GM12892 (cell line): ENCODE results near the gene RAD9B.

Source experiments
- DNase-seq: peaks from one replicate; pipeline ENCODE4 v3.0.0; 2011; ENCODE audit not compliant: insufficient read length
- FAIRE-seq: peaks from 2 replicates; lab custom pipeline; 2011; peaks lifted over from hg19 to GRCh38; lab: Jason Lieb, UNC
- POLR2A ChIP-seq: IDR thresholded peaks from 2 replicates; pipeline ENCODE4 v1.6.1; 2011; ENCODE audit warnings: low read depth, low read length, control low read depth
- POLR2AphosphoS5 ChIP-seq: IDR thresholded peaks from 2 replicates; pipeline ENCODE4 v1.6.1; 2011; ENCODE audit warnings: low read depth, low read length, control low read depth
- TAF1 ChIP-seq: IDR thresholded peaks from 2 replicates; pipeline ENCODE4 v1.6.1; 2011; ENCODE audit warnings: low read depth, mild to moderate bottlenecking, control low read depth, low read length, borderline replicate concordance

Gene RAD9B

DNA sequence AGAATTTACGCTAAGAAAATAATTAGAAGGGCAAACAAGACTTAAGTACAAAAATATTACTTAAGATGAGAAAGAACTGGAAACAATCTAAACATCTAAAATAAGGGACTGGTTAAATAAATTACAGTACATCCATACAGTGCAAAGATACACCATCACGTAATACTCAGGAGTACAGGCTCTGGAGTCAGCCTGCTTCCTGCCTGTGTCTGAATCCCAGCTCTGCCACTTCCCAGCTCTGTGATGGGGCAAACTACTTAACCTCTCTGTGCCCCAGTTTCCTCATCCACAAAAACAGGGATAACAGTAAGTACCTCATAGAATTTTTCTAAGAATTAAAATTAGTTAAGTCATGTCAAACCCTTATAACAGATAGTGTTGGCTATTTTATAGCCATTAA is 45.0 kb downstream of the RAD9B start:
- TF ChIP-seq TAF1 (no peak), POLR2A (no peak), POLR2AphosphoS5 (no peak)
- FAIRE-seq: no peak
- DNase-seq: no peak

DNA sequence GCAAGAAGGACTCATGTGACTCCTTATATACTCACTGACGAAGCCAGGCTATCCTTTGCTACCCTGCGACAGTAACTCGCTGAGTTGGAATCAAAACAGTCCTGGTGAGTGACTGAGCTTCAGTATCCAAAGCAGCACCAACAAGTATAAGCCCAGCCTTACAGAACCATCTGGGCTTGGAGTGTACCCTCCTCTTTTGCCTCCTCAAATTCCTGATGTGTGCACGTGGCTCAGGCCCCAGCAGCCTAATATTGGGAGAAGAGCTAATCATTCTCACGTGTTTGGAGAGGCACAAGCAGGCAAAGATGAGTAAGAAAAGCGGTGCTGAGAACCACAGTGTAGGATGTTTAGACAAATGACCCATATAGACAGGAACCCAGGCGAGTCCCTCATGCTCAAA is 46.5 kb downstream of the RAD9B start:
- FAIRE-seq (no peak), DNase-seq (no peak)

DNA sequence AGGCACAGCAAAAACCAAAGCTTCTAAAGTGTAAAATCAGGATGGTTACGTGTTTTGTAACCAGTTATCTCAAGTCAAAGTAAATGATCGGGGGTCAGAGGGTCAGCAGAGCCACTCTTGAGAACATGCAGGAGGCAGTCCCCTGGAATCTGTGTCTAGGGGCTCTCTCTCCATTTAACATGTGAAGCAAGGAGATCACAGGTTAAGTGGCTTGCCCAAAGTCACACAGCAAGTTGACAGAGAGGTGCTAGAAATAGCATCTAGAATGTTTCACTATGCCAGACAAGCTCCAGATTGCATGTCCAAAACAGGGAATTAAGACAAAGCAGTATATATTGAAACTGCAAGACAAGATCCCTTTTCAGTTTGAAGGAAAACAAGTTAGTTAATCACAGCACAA is 47.6 kb downstream of the RAD9B start:
- FAIRE-seq: no peak

More for the DNA sequence above, 46.5 kb downstream of the RAD9B start:
- TF ChIP-seq TAF1 (no peak), POLR2AphosphoS5 (no peak), POLR2A (no peak)

DNA sequence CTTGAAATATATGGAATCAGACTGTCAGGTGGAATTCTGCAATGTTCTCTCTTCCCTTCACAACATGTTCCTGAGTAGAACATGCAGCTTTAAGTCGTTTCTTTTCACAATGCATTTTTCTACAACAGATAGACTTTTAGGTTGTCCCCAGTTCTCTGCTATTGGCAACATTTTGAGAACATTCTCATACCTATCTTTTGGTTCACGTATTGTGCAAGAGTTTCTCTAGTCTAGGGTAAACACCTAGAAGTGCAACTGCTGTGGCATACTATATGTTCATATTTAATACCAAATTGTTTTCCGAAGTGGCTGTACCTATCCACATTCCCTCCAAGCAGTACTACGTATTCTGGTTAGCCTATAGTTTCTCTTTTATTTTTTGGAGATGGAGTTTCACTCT is 48.9 kb downstream of the RAD9B start:
- no peak for DNase-seq
- no peak for FAIRE-seq
- TF ChIP-seq POLR2A (no peak), POLR2AphosphoS5 (no peak), TAF1 (no peak)

More for the DNA sequence above, 47.6 kb downstream of the RAD9B start:
- DNase-seq: no peak
- no peak for TF ChIP-seq POLR2A
- no peak for TF ChIP-seq POLR2AphosphoS5
- no peak for TF ChIP-seq TAF1
